MM.1S (cell line): ENCODE data around the gene BOC.

Source experiments
- EZH2 ChIP-seq: fragments of 300-600 bp; sonication (generic); optimal IDR thresholded peaks from 2 replicates; pipeline ENCODE3; 2017; ENCODE audit warnings: low read depth, mild to moderate bottlenecking, antibody characterized with exemption, low read length, mixed read lengths
- TF ChIP-seq, protein P1 (sequence below): fragments of 300-600 bp; sonication (generic); IDR thresholded peaks from 2 replicates; pipeline ENCODE4 v1.5.1; 2016; ENCODE audit warnings: antibody characterized with exemption, low read length, mixed read lengths

DNA sequence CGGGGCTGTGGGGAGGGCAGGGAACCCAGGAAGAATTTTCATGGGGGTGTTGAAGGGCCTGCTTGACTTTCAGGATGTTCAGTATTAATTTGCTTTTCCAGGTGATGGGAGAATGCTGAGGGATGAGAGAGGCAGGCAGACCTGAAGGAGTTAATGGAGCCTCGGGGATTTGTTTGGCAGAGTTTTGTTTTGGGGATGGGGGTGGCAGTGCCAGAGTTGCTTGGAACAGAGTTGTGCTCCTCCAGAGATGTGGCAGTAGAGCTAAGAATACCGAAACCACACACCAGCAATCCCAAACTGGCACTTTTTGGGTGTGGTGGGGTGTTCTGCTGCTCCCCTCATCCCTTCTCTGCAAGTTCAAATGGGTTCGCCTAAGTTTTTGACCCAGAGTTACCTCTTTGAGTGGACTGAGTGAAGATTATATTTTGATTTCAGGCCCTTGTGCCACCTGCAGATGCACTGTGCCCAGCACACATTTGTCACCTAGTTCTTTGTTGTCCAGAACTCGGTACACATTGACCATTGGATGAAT is 1.6 kb downstream of the BOC start:
- TF ChIP-seq, protein P1, sequence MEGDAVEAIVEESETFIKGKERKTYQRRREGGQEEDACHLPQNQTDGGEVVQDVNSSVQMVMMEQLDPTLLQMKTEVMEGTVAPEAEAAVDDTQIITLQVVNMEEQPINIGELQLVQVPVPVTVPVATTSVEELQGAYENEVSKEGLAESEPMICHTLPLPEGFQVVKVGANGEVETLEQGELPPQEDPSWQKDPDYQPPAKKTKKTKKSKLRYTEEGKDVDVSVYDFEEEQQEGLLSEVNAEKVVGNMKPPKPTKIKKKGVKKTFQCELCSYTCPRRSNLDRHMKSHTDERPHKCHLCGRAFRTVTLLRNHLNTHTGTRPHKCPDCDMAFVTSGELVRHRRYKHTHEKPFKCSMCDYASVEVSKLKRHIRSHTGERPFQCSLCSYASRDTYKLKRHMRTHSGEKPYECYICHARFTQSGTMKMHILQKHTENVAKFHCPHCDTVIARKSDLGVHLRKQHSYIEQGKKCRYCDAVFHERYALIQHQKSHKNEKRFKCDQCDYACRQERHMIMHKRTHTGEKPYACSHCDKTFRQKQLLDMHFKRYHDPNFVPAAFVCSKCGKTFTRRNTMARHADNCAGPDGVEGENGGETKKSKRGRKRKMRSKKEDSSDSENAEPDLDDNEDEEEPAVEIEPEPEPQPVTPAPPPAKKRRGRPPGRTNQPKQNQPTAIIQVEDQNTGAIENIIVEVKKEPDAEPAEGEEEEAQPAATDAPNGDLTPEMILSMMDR, result no peak
- TF ChIP-seq EZH2, result no peak
